GM12872 (cell line): ENCODE measurements around the gene PROC.

ENCODE experiments used
- TF ChIP-seq, protein P1 (sequence below): IDR thresholded peaks from 3 replicates; pipeline ENCODE4 v1.5.1; 2011; ENCODE audit warnings: low read depth, mild to moderate bottlenecking, low read length, moderate library complexity; ENCODE audit not compliant: insufficient read depth

Gene PROC

DNA sequence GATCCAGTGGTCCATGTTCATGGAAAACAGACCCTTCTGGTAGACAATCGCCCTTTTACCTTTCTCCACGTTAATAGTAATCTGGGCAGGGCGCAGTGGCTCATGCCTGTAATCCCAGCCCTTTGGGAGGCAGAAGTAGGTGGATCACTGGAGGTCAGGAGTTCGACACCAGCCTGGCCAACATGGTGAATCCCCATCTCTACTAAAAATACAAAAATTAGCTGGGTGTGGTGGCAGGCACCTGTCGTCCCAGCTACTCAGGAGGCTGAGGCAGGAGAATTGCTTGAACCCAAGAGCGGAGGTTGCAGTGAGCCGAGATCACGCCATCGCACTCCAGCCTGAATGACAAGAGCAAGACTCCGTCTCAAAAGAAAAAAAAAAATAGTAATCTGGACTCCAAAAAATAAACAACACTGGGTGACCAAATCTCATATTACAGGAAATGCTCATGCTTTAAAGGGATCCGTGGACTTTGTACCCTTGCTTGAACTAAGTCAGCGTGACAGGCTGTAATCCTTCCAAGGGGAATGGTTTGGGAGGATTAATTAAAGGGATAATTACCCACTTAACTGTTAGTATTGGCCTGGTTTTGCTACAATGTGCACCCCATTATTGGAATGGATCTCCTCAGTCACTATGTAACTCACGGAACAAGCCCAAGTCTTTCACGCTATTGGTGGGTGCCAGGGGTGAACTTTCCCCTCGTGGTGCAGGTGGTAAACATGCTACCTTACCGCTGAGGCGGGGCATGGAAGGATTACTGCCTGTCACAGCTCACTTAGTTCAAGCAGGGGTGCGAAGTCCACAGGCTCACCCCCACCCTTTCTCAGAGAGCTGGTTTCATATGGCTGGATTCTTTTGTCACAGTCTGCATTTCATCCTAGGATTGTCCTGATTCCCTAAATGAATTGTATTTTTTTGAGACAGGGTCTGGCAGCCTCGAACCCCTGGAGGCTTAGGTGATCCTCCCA lies 36.7 kb downstream of the PROC start:
- TF ChIP-seq, protein P1, sequence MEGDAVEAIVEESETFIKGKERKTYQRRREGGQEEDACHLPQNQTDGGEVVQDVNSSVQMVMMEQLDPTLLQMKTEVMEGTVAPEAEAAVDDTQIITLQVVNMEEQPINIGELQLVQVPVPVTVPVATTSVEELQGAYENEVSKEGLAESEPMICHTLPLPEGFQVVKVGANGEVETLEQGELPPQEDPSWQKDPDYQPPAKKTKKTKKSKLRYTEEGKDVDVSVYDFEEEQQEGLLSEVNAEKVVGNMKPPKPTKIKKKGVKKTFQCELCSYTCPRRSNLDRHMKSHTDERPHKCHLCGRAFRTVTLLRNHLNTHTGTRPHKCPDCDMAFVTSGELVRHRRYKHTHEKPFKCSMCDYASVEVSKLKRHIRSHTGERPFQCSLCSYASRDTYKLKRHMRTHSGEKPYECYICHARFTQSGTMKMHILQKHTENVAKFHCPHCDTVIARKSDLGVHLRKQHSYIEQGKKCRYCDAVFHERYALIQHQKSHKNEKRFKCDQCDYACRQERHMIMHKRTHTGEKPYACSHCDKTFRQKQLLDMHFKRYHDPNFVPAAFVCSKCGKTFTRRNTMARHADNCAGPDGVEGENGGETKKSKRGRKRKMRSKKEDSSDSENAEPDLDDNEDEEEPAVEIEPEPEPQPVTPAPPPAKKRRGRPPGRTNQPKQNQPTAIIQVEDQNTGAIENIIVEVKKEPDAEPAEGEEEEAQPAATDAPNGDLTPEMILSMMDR = no peak

DNA sequence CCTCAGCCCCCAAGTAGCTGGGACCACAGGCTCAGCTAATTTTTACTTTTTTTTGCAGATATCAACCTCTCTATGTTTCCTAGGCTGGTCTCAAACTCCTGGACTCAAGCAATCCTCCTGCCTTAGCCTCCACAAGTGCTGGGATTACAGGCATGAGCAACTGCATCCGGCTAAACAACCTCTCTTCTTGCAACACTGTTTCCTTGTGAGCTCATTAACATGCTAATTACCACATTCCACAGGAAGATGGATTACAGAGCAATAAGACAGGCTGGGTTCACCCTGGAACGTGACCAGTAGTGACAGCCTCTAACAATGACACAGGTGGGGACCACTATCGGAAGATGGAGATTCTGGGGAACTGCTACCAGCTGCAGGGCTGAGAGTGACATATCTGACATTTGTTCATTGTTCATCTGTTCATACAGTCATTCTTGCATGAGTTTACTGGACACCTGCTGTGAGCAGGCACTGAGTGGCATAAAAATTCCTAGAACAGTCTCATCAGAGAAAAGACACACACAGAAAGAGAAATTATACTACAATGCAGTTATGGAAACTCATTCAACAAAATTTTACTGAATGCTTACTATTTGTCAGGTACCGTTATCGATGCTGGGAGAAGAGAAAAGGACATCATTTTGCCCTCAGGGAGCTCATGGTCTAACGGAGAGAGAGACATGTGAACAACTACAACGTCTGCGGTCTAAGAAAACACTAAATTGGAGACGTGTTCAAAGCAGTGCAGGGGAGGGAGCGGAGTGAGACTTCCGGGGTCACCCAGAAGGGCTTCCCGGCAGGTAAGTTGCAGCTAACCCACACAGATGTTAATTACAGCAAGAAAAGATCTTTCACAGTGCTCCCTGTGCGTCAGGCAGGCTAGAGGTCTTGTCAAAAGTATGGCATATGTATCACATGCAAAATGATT lies 37.6 kb downstream of the PROC start:
- TF ChIP-seq, protein P1 = no peak

DNA sequence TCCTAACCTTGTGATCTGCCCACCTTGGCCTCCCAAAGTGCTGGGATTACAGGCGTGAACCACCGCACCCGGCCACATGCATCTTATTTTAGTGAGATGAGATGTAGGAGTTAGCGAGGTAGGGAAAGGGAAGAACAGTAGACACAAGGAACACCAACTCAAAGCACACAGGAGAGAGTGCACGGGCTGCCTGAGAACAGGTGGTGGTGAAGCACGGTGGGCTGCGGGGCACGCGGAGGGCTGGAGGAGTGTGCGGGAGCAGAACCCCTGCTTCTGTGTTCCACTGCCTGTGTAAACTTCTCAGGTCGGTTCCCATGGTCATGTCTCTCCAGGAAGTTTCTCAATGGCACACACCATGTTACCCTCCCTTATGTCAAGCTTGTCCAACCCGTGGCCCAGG lies 38.7 kb downstream of the PROC start:
- TF ChIP-seq, protein P1 = no peak

DNA sequence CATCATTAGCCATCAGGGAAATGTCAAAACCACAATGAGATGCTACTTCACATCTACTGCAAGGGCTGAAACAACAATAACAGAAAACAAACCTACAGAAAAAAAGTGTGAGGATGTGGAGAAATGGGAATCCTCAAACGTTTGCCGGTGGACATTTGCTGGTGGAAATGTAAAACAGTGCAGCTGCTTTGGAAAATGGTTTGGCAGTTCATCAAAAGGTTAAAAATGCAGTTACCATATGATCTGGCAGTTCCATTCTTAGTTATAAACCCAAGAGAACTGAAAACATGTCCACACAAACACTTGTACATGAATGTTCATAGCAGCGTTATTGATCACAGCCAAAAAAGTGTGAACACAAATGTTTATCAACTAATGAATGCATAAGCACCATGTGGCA lies 44.2 kb downstream of the PROC start:
- TF ChIP-seq, protein P1 = no peak

DNA sequence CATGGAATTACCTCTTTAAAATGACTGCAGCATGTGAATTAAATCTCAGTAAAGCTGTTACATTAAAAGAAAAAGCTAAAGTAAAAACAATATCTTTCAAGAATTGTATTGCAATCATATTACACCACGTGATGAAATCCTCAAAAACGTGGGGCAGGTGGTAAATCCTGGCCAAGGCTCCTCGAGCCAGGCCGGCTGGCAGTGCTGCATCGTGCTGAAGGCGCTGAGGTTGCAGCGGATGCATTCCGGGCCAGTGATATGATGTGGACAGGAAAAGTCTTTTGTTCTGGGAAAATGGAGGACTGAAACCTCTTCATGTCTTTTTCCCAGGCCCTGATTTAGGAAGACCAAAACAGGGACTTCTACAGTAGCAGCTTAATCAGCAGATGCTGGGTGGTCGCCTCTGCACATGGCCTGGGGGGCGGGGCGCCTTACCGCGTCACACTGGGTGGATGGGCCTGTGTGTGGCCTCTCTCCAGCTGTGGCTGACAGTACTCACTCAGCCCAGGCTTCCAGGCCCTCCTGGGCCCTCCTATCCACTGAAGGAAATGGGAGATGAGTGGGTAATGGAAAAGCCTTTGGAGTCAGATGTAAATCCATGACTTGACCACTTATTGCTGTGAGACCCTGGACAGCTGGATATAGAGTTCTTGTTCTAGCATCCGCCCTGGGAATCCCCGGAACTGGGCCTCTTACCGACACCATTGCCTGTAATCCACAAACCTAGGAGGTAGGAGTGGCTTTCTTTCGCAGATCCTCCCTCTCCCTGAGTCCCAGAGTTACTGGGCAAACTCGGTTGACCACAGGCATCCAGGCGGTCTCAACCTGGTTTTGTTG lies 45.1 kb downstream of the PROC start:
- TF ChIP-seq, protein P1 = no peak

DNA sequence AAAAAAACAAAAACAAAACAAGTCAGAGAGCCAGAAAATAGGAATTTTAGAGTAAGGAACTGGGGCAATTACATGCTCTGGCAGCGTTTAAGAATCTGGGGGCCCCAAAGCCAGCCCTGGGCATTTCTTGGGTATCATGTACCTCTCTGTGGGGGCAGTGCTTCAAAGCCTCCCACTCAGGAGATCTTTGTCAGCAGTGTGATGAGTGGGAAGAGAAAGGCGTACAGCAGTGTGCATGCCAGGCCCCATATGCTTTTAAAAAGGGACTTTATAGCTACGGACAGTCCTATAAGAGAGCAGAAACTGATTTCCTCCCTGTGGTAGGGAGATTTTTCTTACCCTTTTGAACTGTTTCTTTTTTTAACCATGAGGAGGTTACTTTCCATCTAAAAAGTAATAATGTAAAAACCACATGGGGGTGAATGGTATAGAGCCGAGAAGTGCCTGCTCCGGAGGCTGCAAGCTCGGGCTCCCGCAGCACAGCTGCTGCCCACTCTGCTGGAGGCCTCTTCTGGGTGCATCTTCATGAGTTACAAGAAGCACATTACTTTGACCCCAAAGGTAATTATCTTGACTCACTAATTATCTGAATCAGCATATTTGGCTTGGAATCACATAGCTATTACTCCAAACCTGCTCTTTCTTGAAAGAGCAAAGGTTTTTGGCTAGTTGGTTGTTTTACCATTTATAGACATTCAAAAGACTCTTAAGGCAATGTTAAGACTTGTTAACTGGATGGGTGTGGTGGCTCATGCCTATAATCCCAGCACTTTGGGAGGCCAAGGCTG lies 46.4 kb downstream of the PROC start:
- TF ChIP-seq, protein P1 = no peak
